ENCODE measurements around the gene C19orf38.

Gene C19orf38

GRCh38 chr19:10895920-10896319, 47.7 kb downstream of the C19orf38 start:
- peak; percentile 31 for DNase-seq
- H3K9me3 Mint-ChIP-seq, result peaks cover 4% of the 10 kb centered on the region
- H3K27ac Mint-ChIP-seq, result peak overlapping the region; percentile 94
- peaks cover 7% of the 10 kb centered on the region for H3K36me3 Mint-ChIP-seq (ENCODE audit: low read depth)
- H3K4me3 Mint-ChIP-seq, result no peak overlapping the region
- no peaks in the 10 kb centered on the region for H3K27me3 Mint-ChIP-seq (ENCODE audit: low read depth, poor library complexity)
- TF ChIP-seq, protein P1, sequence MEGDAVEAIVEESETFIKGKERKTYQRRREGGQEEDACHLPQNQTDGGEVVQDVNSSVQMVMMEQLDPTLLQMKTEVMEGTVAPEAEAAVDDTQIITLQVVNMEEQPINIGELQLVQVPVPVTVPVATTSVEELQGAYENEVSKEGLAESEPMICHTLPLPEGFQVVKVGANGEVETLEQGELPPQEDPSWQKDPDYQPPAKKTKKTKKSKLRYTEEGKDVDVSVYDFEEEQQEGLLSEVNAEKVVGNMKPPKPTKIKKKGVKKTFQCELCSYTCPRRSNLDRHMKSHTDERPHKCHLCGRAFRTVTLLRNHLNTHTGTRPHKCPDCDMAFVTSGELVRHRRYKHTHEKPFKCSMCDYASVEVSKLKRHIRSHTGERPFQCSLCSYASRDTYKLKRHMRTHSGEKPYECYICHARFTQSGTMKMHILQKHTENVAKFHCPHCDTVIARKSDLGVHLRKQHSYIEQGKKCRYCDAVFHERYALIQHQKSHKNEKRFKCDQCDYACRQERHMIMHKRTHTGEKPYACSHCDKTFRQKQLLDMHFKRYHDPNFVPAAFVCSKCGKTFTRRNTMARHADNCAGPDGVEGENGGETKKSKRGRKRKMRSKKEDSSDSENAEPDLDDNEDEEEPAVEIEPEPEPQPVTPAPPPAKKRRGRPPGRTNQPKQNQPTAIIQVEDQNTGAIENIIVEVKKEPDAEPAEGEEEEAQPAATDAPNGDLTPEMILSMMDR (IDR thresholded peaks at IDR 0.05), result no peak
- H3K4me1 Mint-ChIP-seq, result peaks cover 54% of the 10 kb centered on the region

DNA sequence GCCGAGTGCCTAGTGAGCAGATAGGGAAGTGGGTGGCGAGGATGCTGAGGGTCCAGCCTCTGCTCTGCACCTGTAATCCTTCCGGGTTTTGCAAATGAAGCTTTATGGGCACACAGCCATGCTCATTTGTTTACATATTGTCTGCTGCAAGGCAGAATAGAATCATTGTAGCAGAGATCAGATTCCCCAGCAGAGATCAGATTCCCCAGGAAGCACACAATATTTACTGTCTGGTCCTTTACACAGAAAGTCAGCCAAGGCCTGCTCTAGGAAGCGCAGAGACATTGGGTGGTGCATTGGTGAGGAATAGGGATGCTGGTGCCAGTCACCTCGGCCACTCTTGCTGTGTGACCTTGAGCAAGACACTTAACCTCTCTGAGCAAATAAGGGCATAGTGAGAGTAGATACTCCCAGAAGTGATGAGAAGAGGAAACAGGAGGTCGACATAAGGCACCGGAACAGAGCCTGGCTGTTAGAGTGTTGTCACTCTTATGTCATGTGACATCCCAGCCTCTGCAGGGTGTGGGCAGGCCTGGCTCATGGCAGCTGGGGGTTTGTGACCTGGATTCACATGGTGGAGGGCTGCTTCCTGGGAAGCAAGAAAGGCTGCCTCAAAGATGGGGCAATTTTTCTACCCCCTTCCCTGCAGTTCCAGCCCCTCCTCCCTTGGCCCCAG, 48.8 kb downstream of the C19orf38 start:
- H3K9me3 Mint-ChIP-seq, result peaks cover 4% of the 10 kb centered on the region
- peaks cover 14% of the 10 kb centered on the region for H3K36me3 Mint-ChIP-seq (ENCODE audit: low read depth)
- no peak for DNase-seq
- TF ChIP-seq, protein P1 (IDR thresholded peaks at IDR 0.05), result no peak
- H3K27me3 Mint-ChIP-seq (ENCODE audit: low read depth, poor library complexity), result no peaks in the 10 kb centered on the region
- H3K4me3 Mint-ChIP-seq, result no peak overlapping the region
- peaks cover 44% of the 10 kb centered on the region for H3K4me1 Mint-ChIP-seq
- peak overlapping the region; percentile 94 for H3K27ac Mint-ChIP-seq

GRCh38 chr19:10898633-10899032, 50.4 kb downstream of the C19orf38 start:
- Mint-ChIP-seq H3K36me3 (ENCODE audit: low read depth) (peaks cover 29% of the 10 kb centered on the region), H3K4me3 (no peak overlapping the region), H3K27ac (peak overlapping the region; percentile 85), H3K9me3 (peaks cover 18% of the 10 kb centered on the region), H3K27me3 (ENCODE audit: low read depth, poor library complexity) (no peaks in the 10 kb centered on the region), H3K4me1 (peaks cover 35% of the 10 kb centered on the region)
- DNase-seq, result no peak
- TF ChIP-seq, protein P1 (IDR thresholded peaks at IDR 0.05), result no peak

- Mint-ChIP-seq H3K27me3 (ENCODE audit: low read depth, poor library complexity) (no peaks in the 10 kb centered on the region), H3K27ac (no peak overlapping the region), H3K4me1 (peaks cover 29% of the 10 kb centered on the region), H3K4me3 (no peak overlapping the region), H3K36me3 (ENCODE audit: low read depth) (peaks cover 34% of the 10 kb centered on the region), H3K9me3 (peaks cover 23% of the 10 kb centered on the region)
- no peak for DNase-seq
- TF ChIP-seq, protein P1 (IDR thresholded peaks at IDR 0.05), result no peak
These were observed 51.0 kb downstream of the C19orf38 start for GRCh38 chr19:10899151-10899653.

DNA sequence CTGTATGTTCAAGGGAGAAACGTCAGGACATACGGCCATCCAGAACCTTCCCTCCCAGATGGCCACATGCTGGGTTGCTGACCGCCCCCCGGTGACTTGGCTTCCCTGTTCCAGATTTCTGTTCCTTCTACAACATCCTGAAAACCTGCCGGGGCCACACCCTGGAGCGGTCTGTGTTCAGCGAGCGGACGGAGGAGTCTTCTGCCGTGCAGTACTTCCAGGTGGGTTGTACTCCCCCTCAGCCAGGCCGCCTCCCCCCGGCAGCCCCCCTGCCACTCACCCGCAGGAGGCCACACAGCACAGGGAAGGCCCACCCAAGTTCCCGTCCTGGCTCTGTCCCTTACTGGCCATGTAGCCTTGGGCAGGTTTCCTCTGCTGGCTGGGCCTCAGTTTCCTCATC, 59.7 kb downstream of the C19orf38 start:
- Mint-ChIP-seq H3K9me3 (peaks cover 12% of the 10 kb centered on the region), H3K27me3 (ENCODE audit: low read depth, poor library complexity) (no peaks in the 10 kb centered on the region), H3K36me3 (ENCODE audit: low read depth) (peaks cover 43% of the 10 kb centered on the region), H3K4me3 (no peak overlapping the region), H3K27ac (no peak overlapping the region), H3K4me1 (peaks cover 10% of the 10 kb centered on the region)
- TF ChIP-seq, protein P1 (IDR thresholded peaks at IDR 0.05), result no peak
- no peak for DNase-seq
